NCI-H82 (cell line): Measurements from ENCODE around the gene TOPAZ1.
"Not testable (repeated sequence)": the region's sequence is repeated elsewhere in the genome, so short reads cannot be mapped to it uniquely, and the experiment has no call there.

ENCODE experiments used
- DNase-seq: peaks from one replicate; lab custom pipeline; 2025; lab: John Stamatoyannopoulos, UW

The TOPAZ1 gene

GRCh38 chr3:44334326-44334725, 92.6 kb downstream of the TOPAZ1 start:
- DNase-seq = no peak

DNA sequence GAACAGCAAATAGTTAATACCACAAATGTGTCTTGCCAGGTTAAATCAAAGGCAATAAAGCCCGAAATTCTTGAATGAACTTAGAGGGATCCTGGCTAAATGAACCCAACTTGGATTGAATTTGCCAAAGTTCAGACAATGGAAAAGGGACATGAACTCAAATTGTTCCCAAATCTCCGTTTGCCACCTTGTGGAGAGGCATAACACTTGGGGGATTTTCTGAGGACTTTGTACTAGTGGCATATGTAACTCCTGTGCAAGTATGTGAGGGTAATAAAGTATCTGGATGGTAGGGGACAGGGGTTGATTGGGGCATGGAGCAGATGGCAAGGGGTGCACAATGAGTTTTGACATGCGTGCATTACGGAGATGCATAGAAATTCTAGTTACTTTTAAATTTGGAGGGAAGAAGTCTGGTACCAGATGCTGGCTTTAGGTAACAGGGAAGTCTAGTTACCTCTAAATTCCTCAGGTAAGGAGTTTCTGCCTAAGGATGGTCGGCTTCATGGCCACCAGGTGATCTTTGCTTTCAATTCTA, 95.6 kb downstream of the TOPAZ1 start:
- DNase-seq = peak; percentile 28

DNA sequence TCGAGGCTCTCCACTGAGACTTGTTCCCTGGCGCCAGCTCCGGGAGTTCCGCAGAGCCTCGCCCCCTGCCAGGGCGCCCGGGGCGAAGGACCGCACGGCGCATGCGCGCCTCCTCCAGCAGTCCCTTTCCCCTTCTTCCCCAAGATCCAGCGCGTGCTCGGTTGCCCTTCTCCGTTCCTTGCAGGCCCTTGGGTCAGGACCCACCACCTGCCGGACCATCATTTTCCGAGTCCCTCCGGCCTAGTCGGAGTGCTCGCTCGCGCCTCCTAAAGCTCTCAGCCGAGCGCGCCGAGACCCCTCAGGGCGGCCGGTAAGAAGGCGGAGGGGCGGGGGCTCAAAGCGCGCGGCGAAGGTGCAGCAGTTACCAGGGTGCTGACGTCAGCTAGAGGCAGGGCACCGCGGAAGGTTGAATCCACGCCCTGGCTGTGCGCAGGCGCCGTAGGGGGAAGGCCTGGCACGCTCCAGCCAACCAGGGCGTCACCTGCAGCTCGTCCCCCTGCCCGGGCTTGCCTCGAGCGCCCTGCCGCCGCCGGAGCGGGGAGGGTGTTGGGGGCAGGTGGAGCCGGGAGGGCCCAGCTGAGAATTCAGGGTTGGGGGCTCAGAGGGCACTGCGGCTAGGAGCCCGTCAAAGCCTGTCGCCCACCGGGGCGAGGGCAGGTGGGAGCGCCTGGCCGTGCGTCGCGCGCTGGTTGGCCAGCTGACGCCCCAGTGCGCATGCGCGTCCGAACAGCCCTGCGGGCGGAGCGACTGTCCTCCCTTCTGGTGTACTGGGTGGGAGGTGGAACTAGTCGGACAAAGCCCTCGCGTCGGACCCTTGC, 96.5 kb downstream of the TOPAZ1 start, which contains the start of gene TCAIM:
TSS of gene TCAIM (plus strand) at position 757 of the 818 bp plus-strand sequence. CDS start 16,017 bp downstream, outside the sequence.
- peak; percentile 98 for DNase-seq

GRCh38 chr3:44338828-44339127, 97.1 kb downstream of the TOPAZ1 start:
- no peak for DNase-seq

- no peak for DNase-seq
Measured at GRCh38 chr3:44339181-44340057, 97.7 kb downstream of the TOPAZ1 start.

GRCh38 chr3:44340058-44340395, 98.3 kb downstream of the TOPAZ1 start:
- peak; percentile 1 for DNase-seq

DNA sequence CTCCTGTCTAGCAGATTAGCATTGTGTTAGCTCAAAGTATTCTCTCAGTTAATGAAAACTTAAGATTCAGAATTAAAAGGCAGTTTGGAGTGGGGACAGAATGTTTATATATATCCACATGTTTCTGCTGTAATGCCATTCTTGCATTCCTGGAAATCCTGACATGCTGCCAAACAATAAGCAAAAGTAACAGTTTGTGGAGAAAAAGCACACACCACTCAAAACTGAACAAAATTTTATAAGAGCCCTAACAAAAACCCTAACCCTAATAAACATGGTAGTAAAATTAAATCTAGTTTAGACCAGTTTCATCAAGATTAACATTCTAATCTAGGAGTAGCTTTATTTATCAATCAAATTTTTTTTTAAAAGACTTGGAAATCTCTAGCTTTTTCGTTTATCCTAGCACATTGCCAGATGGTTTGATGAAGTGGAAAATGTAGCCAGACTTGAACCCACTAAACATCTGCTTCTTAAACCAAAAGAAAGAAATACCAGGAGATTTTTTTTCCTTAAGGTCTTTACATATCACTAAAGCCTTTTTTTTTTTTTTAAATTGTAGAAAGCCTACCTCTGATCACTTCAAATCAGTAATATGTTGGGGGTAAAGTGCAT, 100.6 kb downstream of the TOPAZ1 start:
- no peak for DNase-seq

DNA sequence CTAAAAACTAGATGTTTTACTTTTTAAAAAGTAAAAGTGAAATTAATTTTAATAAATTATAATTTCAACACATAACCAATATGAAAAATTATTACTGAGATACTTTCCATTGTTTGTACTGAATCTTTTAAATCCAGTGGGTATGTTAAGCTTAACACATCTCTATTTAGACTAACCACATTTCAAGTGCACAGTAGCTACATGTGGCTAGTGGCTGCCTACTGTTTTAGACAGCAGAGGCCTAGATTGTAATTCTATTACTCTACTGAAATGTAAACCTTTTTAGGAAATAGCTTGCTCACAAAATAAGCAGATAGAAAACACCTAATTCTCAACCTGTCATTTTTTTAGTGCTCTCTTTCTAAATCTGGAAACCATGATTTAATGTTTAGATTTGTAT, 101.7 kb downstream of the TOPAZ1 start:
- no peak for DNase-seq

DNA sequence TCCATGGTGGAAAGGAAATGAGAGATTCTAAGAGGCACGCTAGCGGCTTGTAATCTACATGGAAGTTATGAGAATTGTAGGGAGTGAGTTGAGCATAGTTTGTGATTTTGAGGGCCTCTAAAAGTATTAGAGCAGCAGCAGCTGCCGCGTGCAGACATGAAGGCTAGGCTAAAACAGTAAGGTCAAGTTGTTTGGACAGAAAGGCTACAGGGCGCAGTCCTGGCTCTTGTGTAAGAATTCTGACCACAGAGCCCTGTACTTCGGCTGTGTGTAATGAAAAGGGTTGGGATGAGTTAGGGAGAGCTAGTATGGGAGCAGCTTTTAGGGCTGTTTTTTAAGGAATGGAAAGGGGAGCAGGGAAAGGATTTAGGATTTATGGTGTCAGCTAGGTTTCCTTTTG, 104.9 kb downstream of the TOPAZ1 start:
- not testable (repeated sequence) for DNase-seq

DNA sequence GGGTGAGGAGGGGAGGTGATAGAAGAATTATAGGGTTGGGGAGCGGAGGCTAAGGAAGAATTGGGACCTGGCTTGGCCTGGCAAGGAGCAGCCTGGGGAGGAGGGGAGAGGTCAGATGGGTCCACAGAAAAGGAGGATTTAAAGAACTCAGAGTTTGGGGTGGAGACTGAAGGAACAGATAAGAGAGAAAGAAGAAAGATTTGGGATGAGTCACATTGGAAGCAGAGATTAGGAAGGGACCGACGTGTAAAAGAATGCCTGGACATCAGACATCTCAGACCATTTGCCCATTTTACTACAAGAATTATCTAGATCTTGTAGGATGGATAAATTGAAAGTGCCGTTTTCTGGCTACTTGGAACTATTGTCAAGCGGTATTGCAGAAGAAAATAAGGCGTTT, 107.3 kb downstream of the TOPAZ1 start:
- DNase-seq = no peak

DNA sequence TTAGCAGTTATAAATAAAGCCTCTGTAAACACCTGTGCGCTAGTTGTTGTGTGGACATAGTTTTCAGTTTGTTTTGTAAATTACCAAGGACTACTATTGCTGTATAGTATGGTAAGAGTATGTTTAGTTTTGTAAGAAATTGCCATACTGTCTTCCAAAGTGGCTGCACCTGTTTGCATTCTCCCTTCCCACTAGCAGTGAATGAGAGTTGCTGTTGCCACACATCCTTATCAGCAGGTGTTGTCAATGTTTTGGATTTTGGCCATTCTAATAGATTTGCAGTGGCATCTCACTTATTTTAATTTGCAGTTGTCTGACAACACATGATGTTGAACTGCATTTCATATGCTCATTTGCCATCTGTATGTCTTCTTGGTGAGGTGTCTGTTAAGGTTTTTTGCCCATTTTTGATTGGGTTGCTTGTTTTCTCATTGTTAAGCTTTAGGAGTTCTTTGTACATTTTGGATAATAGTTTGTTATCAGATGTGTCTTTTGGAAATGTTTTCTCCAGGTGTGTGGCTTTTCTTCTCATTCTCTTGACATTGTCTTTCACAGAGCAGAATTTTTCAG, 111.8 kb downstream of the TOPAZ1 start:
- DNase-seq = no peak

DNA sequence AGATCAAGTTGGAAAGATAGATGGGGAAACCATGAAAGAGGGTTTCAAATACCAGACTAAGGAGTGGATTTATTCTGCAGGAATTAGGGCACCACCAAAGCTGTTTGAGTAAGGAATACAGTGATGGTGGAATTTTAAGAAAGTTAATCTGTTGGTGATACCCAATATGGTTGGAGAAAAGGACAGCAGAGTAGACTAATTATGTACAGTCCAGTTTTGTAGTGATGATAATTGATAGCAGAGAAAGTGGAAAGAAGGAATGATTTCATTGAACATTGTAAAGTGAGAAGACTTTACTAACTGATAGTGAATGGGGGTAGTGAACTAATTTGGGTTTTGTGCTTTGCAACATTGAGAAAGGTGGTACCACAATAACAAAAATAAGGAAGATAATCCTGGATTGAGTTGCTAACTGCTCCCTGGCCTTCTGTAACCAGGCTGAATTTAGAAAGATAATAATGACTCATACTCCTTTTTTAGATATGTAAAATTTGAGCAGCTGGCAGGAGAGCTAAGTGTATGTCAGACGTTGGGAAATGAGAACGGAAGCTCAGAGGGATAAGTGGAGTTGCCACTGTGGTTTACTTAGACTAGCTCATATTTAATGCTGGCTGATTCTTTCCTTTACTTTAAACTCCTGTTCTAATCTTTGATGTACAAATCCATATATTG, 113.8 kb downstream of the TOPAZ1 start:
- DNase-seq = peak; percentile 2

DNA sequence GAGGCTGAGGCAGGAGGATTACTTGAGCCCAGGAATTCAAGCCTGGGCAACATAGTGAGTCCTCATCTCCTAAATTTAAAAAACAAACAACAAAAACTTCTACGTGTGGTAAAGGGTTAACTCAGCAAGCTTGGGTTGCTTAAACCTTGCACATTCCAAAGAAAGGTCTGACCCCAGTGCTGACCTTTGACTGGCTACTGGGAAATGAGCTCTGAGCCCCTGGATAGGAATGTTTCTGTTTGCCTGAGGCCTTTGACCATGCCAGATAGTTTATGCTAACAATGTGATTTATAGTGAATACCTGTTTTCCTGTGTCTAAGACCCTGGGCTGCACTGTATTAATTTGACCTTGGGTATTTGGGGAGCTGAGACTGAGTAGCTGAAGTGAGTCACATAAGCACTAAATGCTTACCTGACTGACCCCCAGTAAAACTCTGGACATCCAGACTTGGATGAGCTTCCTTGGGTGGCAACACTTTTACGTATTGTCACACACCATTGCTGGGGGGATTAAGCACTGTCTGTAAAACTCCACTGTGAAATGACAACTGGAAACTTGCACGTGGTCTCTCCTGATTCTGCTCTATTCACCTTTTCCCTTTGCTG, 117.6 kb downstream of the TOPAZ1 start:
- DNase-seq = no peak

DNA sequence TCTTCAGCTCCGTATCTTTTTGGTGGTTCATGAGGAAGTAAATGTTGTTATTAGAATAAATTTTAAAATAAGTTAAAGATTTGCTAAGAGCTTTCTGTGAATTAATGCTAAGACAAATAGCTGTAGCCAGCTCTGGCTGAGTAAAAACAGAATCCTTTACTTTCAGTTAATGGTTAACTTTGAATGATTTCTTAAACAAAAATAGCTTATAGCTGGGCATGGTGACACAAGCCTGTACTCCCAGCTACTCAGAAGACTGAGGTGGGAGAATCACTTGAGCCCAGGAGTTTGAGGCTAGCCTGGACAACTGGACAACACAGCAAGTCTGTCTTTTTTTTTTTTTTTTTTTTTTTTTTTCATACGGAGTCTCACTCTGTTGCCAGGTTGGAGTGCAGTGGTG, 121.9 kb downstream of the TOPAZ1 start:
- DNase-seq = no peak

GRCh38 chr3:44365952-44366351, 124.3 kb downstream of the TOPAZ1 start:
- no peak for DNase-seq

GRCh38 chr3:44375450-44375849, 133.8 kb downstream of the TOPAZ1 start:
- DNase-seq = no peak
